ENCODE data around the gene GOLT1A. TPM values are rescaled to one million over a fixed set of nuclear protein-coding genes. Genes with fewer than 3 reads are reported as not detected.
A peak's percentile ranks its signal among the peaks of the same experiment; 100 is the strongest.

Gene GOLT1A
- polyA plus RNA-seq, 3 donors from 2014 or later = not detected

DNA sequence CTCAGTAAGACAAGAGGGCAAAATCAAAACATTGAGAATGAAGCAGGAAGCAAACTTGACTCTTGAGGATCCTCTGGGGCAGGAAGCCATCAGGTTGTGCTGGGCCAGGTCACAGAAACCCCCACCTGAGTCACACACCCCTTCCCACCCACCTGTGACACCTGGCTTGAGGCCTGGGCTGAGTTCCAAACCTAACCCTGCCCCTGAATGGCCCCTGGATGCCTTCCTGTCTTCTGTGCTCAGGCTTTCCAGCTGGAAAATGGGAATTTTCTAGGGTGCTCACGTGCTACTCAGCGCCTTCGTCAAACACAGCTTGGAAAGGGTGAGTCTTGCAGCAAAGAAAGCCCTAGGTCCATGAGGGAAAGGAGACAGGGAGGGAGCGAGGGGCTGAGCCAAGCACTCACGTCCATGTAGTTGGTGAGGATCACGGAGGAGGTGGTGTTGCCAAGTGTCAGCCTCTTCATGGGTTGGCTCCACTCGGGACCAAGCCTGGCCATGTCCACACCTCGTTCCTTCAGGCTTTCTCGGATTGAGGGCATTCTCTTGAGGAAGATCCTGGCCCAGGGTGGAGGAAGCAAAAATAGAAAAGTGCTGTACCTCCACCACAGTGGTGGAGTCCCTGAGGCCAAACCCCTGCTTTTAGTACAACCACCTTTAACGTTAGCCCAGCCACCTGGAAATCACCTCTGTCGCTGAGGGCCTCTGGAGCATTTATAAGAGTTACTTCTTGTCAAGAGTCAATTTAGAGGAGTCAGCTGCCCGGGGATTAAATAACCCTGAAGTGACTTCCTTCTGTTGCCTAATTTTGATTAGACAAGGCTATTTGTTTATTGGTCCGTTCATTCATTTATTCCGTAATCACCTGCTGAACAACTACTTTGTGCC lies 51.9 kb downstream of the GOLT1A start:
- Mint-ChIP-seq H3K27ac (no peak overlapping the region), H3K9me3 (no peaks in the 10 kb centered on the region), H3K4me1 (no peaks in the 10 kb centered on the region), H3K36me3 (no peaks in the 10 kb centered on the region), H3K27me3 (ENCODE audit: low read depth in 3 of 3) (peaks cover under 1 to 10% (median 4%) of the 10 kb centered on the region in 3 donors), H3K4me3 (no peak overlapping the region)
- DNase-seq = no peak

DNA sequence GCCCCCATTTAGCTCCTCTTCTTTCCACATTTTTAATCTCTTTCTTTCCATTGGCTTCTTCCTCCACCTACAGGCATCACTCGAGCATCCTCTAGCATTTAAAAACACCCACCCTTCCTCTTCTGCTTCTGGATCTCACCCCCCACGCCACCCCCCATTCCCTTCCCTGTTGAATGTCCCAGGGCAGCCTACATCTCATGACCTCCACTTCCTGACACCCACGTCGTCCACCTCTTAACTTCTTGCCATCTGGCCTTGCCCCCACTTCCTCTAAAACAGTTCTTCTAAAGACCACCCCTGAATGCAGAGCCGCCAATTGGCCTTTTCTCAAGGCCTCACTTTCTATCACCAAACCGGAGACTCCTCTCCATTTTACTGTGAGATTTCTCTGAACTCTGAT lies 55.8 kb downstream of the GOLT1A start:
- Mint-ChIP-seq H3K36me3 (no peaks in the 10 kb centered on the region), H3K27ac (no peak overlapping the region), H3K4me1 (peaks cover 0 to under 1% of the 10 kb centered on the region in 2 donors), H3K4me3 (no peak overlapping the region), H3K9me3 (no peaks in the 10 kb centered on the region), H3K27me3 (ENCODE audit: low read depth in 3 of 3) (peaks cover 0 to 8% (median 3%) of the 10 kb centered on the region in 3 donors)
- no peak for DNase-seq

GRCh38 chr1:204155881-204156280 lies 57.9 kb downstream of the GOLT1A start:
- Mint-ChIP-seq H3K27ac (no peak overlapping the region), H3K9me3 (no peaks in the 10 kb centered on the region), H3K27me3 (ENCODE audit: low read depth in 3 of 3) (peaks cover 1 to 12% (median 3%) of the 10 kb centered on the region in 3 donors), H3K4me1 (peaks cover 0 to 7% of the 10 kb centered on the region in 2 donors), H3K4me3 (no peak overlapping the region), H3K36me3 (no peaks in the 10 kb centered on the region)
- DNase-seq = no peak

GRCh38 chr1:204154568-204155255 lies 59.1 kb downstream of the GOLT1A start:
- Mint-ChIP-seq H3K9me3 (no peaks in the 10 kb centered on the region), H3K4me1 (peaks cover 0 to 10% of the 10 kb centered on the region in 2 donors), H3K4me3 (peak overlapping the region in 2 of 5 donors; percentile 27 to 42), H3K27me3 (ENCODE audit: low read depth in 3 of 3) (peaks cover 1 to 12% (median 3%) of the 10 kb centered on the region in 3 donors), H3K36me3 (no peaks in the 10 kb centered on the region), H3K27ac (no peak overlapping the region)
- DNase-seq = no peak

DNA sequence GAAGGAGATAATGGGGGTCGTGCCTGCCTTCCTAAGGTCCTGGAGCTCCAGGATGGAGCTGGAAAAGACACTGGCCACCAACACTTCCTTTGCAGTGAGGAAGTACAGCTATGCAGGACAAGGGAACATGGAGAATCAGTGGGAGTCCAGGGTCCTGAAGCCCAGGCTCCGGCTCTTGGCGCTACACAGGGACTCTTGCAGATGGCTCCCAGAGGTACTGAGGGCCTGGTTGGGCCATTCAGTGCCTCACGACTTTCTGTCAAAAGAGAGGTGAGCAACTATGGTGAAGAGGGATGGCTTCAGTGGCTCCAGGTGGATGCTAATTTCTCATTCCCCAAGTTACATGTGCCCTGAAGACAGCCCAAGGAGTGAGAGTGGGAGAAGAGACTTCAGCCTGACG lies 60.1 kb downstream of the GOLT1A start:
- DNase-seq = no peak
- H3K36me3 Mint-ChIP-seq = no peaks in the 10 kb centered on the region
- H3K9me3 Mint-ChIP-seq = no peaks in the 10 kb centered on the region
- H3K27me3 Mint-ChIP-seq (ENCODE audit: low read depth in 3 of 3) = peaks cover 1 to 12% (median 3%) of the 10 kb centered on the region in 3 donors
- H3K27ac Mint-ChIP-seq = peak overlapping the region in 1 of 6 donors; percentile 8
- H3K4me3 Mint-ChIP-seq = peak overlapping the region in 1 of 5 donors; percentile 22
- H3K4me1 Mint-ChIP-seq = peaks cover 0 to 10% of the 10 kb centered on the region in 2 donors

DNA sequence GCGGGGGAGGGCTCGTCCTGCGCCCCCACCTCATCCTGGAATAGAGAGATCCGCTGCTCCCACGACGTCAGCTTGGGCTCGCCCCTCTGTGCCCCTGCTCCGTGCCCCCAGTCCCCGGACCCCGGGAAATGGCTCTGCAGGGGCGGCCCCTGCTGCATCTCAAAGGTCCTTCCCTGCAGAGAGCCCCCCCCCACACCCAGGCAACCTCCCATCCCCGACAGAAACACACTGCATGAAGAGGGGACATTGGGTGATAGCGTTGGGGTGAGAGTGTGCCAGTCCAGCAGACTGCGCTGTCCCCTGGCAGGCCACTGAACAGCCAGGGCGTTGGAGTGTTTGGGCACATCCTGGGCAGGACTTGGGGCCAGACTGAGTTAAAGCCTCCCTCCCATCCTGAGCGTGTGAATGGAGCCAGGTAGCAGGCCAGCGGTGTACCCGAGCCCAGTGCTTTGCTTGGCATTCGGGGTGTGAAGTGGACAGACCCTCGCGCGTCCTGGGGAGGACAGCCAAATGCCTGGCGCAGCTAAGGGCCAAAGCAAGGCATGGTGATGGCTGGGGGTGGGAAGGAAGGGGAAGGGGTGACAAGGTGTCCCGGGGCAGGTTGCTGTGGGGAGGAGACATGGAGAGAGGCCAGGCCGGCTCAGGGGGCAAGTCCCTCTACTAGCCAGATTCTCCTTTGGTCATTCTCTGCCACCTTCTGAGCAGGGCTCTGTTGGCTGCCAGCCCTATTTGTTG lies 61.3 kb downstream of the GOLT1A start:
- Mint-ChIP-seq H3K9me3 (no peaks in the 10 kb centered on the region), H3K4me1 (peaks cover 0 to 10% of the 10 kb centered on the region in 2 donors), H3K36me3 (no peaks in the 10 kb centered on the region), H3K27ac (peak overlapping the region in 1 of 6 donors; percentile 61), H3K4me3 (peak overlapping the region; percentile 69 to 83 (median 77)), H3K27me3 (ENCODE audit: low read depth in 3 of 3) (peaks cover 1 to 6% (median 3%) of the 10 kb centered on the region in 3 donors)
- DNase-seq = peak in 1 of 3 donors; percentile 13

GRCh38 chr1:204151552-204152309 lies 62.1 kb downstream of the GOLT1A start, which contains the start of gene ETNK2:
TSS of gene ETNK2 (minus strand) at chr1:204152044. CDS start at chr1:204151852, 192 bp downstream.
- H3K27ac Mint-ChIP-seq = peak within 1 kb of the TSS in 3 of 6 donors; percentile 34 to 61 (median 48)
- H3K4me3 Mint-ChIP-seq = peak within 1 kb of the TSS; percentile 69 to 83 (median 77)
- DNase-seq = peak; percentile 60 to 66 (median 61)
- H3K27me3 Mint-ChIP-seq (ENCODE audit: low read depth in 3 of 3) = peaks cover 1 to 6% (median 3%) of the 10 kb centered on the region in 3 donors
- H3K36me3 Mint-ChIP-seq = no peaks in the 10 kb centered on the region
- no peaks in the 10 kb centered on the region for H3K9me3 Mint-ChIP-seq
- H3K4me1 Mint-ChIP-seq = peaks cover 0 to 10% of the 10 kb centered on the region in 2 donors

GRCh38 chr1:204150702-204151551 lies 62.9 kb downstream of the GOLT1A start:
- H3K4me1 Mint-ChIP-seq = peaks cover 0 to 10% of the 10 kb centered on the region in 2 donors
- H3K9me3 Mint-ChIP-seq = no peaks in the 10 kb centered on the region
- no peaks in the 10 kb centered on the region for H3K36me3 Mint-ChIP-seq
- H3K4me3 Mint-ChIP-seq = peak overlapping the region; percentile 56 to 77 (median 70)
- peaks cover 1 to 6% (median 1%) of the 10 kb centered on the region in 3 donors for H3K27me3 Mint-ChIP-seq (ENCODE audit: low read depth in 3 of 3)
- peak overlapping the region in 2 of 6 donors; percentile 34 to 48 for H3K27ac Mint-ChIP-seq
- DNase-seq = peak in 2 of 3 donors; percentile 14 to 15

DNA sequence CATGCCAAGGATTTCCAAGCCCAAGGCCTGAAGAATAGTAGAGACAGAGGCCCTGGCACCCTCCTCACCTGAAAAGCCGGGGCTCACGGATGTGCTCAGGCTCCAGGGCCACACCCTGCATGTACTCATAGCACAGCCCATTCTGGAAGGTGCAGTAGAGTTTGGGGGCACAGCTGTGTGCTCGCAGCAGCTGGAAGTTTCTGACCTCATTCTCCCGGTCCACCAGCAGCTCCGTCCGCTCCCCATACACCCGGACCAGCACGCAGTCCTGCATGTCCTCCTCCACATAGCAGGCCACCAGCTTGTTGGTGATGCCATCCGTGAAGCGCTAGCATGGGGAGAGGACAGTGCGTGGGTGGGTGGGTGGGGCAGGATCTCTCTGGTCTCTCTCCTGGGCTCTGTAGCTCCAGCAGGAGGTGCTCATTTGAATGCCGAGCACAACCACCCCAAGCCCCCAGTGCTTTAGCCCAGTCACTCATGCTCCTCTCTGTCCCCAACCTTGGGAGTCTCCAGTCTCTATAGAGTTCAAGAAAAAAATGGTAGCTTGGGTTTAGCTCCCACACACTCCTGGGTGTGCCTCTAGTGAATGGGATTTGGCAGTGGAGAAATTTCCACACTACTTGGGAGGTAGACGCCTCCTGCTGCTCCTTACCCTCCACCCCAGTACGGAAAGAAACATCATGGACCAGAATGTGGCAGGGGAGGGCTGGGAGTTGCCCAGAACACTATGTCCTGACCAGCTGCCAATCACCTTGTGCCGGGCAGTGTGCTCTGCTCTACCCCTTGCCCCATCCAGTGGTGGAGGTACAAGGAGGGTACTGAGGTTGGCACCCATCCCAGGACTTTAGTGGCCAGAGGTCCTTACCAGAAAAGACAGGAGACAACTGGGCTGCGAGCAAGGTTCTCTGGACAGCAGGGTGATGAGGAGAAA lies 63.9 kb downstream of the GOLT1A start:
- DNase-seq = no peak
- H3K27ac Mint-ChIP-seq = peak overlapping the region in 3 of 6 donors; percentile 67 to 80 (median 78)
- peaks cover 0 to 10% of the 10 kb centered on the region in 2 donors for H3K4me1 Mint-ChIP-seq
- H3K4me3 Mint-ChIP-seq = peak overlapping the region; percentile 56 to 77 (median 70)
- H3K9me3 Mint-ChIP-seq = no peaks in the 10 kb centered on the region
- H3K36me3 Mint-ChIP-seq = no peaks in the 10 kb centered on the region
- H3K27me3 Mint-ChIP-seq (ENCODE audit: low read depth in 3 of 3) = peaks cover 1 to 6% (median 1%) of the 10 kb centered on the region in 3 donors

DNA sequence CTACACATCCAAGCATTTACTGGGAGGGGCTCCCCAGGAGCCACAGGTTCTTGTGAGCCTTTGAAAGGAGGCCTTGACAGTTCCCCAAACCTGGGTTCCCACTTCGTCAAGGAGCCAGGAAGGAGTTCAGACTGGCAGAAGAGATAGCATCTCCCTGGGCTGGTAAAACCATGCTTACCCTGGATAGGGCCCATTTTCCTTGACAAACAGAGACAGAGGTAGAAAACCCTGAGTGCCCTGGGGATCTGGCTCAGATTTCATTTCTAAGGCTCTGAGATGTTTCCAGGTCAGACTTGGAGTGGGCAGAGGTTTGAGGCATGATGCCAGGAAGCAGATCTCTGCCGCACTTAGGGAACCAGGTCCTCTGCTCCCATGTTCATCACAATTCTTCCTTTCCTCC lies 64.7 kb downstream of the GOLT1A start:
- peak overlapping the region in 2 of 5 donors; percentile 32 to 47 for H3K4me3 Mint-ChIP-seq
- peaks cover 1 to 7% (median 1%) of the 10 kb centered on the region in 3 donors for H3K27me3 Mint-ChIP-seq (ENCODE audit: low read depth in 3 of 3)
- H3K27ac Mint-ChIP-seq = peak overlapping the region in 1 of 6 donors; percentile 71
- peaks cover 0 to 10% of the 10 kb centered on the region in 2 donors for H3K4me1 Mint-ChIP-seq
- no peak for DNase-seq
- H3K9me3 Mint-ChIP-seq = no peaks in the 10 kb centered on the region
- H3K36me3 Mint-ChIP-seq = no peaks in the 10 kb centered on the region
